ENCODE measurements around the gene ITGB2.
"Not testable (repeated sequence)": the region's sequence is repeated elsewhere in the genome, so short reads cannot be mapped to it uniquely, and the experiment has no call there.

The ITGB2 gene

DNA sequence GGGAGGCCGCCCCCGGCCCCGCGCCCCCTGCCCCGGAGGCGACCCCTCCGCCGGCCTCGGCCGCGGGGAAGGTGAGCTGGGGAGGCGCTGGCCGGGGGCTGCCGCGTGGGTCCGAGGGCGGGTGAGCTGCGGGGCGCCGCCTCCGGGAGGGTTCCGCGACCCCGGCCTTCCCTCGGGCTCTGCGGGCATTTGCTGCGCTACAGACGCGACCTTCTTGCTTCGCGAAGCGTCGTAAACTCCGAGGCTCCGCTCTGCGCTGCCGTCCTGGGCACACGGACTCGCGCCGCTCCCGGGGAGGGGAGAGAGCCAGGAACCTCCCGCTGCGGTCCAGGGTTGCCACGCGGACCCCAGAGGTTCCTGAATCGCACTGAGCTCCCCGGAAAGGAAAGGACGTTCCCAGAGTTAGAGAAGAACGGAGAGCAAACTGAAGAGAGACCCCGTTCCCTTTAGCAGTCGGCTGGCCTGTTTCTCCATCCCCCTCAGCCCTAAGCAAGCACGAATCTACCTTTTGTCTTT lies 19.5 kb upstream of the ITGB2 start:
- DNase-seq, result no peak

DNA sequence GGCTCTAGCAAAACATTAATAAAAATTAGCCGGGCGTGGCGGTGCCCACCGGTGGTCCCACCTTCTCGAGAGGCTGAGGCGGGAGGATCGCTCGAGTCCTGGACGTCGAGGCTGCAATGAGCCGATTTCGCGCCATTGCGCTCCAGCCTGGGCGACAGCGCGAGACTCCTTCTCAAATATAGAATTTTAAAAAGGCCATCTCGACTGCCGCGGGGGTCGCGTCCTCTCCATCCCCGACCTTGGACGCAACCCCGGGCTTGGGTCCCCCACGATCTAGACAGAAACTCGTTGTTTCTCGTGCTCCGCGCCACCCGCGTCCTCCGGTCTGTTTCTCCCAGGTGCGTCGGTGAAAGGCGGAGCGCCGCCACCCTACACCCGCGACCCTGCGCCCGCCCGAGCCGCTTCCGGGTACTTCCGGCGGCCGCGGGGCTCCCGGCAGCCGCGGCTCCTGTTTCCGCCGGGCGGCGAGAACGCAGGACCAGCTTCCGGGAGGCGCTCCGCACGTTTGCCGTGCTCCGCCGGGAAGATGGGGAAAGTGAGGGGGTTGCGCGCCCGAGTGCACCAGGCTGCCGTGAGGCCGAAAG lies 18.9 kb upstream of the ITGB2 start, which contains the start of gene SLX9:
TSS of gene SLX9 (plus strand) at position 498 of the 584 bp plus-strand sequence. CDS start at position 527, 29 bp downstream.
- peak; percentile 34 for DNase-seq

DNA sequence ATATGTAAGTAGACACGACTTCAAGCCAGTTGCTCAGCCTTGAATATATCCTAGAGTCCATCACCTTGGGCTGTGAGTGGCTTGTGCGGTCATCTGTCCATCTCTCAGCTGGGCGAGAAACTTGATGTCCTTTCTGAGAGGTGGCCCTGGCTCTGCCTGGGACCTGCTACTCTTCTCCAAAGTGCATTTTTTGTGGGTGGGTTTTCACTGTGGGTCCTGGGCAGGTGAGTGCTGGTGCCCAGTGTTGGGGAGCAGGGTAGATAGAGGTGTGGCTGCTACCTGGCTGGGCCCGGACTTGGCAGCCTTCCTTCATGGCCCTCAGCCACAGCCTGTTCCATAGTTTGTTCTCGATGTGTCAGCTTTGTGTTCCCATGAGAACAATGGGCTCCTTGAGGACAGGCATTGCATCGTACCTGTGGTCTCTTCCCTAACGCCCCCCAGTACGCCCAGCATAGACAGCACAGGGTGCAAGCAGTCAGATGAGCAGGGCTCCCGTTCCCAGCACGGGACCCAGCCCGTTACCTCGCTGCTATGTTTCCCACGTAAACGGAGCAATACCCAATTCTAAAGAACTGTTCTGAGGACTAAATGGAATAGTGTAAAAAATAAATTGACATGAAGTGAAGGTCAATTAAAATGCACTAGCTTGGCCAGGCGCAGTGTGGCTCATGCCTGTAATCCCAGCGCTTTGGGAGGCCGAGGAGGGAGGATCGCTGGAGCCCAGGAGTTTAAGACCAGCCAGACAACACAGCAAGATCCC lies 18.3 kb upstream of the ITGB2 start:
- DNase-seq, result no peak

DNA sequence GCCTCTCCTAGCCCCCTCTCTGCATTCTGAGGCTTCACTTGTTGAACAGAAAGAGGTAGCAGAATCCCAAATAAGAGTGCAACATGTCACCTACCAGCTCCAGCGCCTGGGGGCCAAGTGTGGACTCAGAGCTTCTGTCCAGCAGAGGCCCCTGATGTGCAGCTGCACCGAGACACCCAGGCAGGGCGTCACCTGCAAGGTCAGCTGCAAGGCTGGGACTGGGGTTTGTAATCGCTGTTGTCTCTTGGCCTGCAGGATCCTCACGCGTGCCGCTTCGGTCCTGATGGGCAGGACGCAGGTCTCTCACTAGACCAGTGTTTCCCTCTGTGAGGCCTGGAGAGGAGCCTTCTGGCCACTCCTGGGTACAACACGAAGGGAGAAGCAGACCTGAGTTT lies 14.8 kb upstream of the ITGB2 start:
- no peak for DNase-seq

DNA sequence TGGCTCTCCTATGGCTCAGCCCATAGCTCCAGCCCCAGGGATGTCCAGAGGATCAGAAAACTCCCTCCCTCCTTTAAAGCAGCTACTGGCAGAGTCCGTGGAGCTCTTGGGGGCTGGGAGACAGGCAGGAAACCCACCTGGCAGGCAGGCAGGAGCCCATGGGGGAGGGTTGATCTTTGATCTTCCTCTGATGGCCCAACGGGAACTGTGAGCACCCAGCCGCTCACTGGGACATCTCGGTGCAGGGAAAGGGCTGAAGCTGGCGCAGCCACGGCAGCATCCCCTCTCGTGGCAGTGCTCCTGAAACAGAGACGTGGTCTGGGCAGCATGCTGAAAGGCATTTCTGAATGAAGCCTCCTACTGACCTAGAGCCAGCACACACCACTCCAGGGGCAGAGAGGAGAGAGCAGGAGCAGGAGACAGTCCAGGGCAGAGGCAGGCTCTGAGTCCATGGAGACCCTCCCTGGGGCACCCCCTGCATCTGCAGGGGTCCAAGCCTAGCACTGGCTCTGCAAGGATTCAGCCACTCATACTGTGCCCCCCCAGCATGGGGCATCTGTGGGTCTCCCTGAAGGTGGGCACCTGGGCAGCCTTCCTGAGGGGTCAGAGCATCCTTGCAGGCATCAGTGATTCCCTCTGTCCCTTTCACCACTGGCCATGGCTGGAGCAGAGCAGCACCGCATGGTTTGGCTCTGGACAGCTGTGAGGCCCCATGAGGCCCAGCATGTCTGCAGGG lies 14.3 kb upstream of the ITGB2 start:
- DNase-seq, result no peak

DNA sequence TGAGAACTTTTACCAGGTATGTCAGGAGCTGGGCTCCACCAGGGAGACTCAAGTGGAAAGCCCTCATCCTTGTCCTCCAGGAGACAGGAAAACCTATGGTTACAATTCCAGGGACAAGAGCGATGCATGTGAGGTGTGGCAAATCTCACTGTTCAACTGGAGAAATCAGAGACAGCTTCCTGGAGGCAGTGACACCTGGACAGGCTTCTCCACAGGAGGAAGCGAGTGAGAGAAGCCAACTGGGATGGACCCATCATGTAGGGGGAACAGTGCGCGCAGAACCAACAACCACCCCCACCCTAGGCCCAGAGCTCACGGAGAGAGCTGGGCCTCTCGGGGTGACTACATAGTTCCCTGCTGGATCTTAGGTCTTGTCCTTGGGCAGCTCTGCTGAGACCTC lies 13.6 kb upstream of the ITGB2 start:
- no peak for DNase-seq

DNA sequence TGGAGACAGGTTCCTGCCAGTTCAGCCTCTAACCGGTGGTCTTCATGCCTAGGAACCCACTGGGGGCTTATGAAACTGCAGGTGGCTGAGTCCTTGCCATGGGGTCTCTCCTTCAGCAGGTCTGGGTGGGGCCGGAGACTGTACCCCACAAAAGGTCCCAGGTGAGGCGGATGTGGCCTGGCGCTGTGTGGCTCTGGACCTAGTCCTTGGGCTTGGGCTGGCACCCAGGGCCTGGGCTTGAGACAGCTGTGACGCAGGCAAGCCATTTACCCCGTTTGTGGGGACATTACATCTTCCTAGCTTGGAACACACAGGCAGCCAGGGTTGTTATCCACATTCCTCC lies 13.2 kb upstream of the ITGB2 start:
- DNase-seq, result no peak

DNA sequence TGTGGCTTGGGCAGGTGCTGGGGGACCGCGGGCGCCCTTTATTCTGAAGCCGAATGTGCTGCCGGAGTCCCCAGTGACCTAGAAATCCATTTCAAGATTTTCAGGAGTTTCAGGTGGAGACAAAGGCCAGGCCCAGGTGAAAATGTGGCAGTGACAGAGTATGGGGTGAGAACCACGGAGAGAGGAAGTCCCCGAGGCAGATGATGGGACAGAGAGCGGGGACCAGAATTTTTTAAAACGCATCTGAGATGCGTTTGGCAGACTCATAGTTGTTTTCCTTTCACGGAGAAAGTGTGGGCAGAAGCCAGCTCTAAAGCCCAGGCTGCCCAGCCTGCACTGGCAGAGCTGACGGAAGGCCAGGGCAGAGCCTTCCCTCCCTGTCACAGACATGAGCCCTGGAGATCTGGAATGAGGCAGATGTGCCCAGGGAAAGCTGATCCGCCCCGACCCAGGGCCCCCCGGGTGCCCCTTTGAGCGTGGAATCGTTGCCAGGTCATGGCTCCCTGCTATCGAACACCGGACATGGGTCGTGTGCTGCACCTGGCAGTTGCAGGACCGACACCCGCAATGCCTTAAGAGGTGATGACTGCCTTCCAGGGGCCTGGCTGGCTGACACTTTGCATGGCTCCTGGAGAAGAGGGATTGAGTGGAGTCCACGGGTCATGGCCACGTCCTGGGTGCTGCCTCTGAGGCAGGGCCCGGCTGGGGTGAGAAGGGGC lies 12.7 kb upstream of the ITGB2 start:
- DNase-seq, result no peak

DNA sequence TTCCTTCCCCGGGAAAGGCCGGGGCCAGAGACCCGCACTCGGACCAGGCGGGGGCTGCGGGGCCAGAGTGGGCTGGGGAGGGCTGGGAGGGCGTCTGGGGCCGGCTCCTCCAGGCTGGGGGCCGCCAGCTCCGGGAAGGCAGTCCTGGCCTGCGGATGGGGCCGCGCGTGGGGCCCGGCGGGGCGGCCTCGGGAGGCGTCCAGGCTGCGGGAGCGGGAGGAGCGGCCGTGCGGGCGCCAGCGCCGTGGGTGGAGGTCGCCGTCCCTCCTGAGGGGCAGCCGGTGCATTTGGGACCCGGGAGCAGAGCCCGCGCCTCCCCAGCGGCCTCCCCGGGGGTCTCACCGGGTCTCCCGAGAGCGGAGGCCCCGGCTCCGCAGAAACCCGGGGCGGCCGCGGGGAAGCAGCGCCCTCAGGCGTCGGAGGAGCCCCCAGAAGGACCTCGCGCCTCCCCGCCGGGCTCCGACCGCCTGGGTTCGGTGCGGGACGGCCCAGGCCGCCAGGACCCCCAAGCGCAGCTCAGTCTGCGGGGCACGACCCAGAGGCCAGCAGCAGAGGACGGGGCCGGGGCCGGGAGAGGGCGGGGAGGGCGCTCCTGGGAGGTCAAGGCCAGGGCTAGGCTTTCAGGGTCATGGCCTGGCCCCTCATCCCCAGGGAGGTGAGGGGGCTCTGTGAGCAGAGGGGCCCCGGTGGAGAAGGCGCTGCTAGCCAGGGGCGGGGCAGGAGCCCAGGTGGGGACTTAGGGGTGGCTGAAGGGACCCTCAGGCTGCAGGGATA lies 11.9 kb upstream of the ITGB2 start:
- no peak for DNase-seq

DNA sequence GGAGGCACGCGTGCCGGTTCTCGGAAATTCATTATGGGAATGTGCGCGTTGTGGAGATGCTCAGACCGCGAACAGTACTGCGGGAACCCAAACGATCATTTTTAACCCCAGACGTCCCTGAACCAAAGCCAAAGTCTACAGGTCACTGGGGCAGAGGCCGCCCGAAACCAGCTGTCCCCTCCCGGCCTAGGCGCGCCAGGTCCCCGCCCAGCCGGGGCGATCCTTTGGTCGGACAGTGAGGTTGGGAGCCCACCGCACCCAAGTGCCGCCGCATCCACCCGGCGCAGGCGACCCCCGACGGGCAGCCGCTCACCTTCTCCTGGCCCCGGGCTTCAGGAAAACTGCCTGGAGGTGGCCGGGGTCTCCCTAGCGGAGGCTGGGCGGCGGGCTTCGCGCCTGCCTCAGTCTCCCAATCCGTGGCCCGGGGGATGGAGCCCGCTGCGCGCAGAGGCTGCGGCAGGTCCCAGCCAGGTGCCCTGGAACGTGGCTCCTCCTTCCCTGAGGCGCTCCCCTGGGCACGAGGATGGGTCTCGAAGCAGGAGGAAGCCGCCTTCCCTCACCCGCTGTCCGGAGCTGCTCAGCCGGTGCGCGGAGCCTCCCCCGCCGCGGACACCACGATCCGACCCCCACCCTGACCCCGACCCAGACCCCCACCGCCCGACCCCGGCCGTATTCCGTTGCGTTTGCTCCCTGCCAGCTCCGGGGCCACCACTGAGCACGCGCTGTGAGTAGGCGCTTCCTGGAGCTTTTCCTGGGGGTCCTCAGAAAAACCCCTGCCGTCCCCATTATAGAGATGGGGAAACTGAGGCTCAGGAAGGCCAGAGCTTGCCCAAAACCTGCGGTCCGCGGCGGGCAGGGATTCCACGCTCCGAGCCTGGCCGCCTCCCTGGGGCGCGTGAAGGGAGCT lies 11.1 kb upstream of the ITGB2 start:
- DNase-seq, result no peak

DNA sequence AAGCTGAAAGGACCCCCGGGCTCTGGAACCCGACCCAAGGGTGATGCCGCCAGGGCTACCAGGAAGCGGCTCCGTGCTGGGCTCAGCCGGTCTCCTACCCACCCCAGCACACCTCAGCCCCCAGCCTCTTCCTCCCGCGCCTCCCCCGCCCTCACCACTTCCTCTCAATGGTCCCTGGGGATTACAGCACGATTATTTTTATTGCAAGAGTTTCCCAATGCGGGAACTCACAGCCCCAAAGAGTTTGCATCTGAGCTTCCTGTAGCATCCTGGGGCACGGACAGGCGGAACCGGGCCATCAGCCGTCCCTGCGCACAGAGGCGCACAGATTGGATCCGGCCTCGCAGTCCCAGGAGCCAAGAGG lies 10.4 kb upstream of the ITGB2 start:
- no peak for DNase-seq

DNA sequence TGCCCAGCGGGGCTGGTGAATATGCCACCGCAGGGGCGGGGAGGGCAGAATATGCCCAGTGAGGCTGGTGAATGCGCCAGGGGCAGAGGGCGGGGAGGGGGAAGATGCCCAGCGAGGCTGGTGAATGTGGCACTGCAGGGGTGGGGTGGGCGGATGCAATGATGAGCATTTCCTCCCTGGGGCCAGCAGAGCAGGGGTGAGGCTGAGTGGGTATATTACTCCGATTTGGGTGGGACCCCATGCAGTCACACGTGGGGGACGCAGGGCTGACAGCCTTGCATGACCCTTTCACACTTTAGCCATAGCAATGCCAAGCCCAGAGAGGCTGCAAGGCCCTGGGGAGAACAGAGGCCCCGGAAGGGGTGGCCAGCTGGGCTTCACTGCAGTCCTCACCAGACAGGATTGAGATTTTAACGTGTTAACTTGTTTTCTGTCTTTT lies 9.9 kb upstream of the ITGB2 start:
- no peak for DNase-seq

DNA sequence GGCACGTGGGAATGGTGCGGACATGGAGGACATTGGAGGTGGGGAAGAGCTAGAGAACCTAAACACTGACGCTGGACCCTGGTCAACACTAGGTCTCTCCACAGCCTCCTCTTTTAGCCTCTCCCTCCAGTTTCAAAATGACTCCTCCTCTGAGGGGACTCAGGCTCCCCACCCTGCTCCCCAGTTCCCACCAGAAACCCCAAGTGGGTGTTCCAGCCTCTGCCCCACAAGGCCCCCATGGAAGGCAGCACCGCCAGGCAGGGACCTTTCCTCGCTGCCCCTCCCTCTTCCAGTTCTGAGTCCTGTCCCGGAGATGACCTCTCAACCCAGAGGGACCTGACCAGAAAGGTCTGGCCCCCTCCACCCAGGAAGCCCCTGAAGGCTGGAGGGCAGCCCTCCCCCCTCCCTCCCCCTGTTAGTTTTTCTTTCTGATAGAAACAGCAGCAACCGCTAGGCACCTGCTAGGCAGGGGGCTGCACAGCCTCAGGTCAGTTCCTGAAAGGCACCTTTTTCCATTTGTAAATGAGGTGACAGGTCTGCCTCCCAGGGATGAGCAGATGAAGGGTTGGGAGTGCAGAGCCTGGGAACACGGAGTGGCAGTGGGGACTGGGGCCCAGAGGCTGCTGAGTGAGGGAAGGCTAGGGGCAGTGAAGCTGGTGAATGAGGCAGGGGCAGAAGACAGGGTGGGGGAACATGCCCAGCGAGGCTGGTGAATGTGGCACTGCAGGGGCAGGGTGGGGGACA lies 9.3 kb upstream of the ITGB2 start:
- no peak for DNase-seq

DNA sequence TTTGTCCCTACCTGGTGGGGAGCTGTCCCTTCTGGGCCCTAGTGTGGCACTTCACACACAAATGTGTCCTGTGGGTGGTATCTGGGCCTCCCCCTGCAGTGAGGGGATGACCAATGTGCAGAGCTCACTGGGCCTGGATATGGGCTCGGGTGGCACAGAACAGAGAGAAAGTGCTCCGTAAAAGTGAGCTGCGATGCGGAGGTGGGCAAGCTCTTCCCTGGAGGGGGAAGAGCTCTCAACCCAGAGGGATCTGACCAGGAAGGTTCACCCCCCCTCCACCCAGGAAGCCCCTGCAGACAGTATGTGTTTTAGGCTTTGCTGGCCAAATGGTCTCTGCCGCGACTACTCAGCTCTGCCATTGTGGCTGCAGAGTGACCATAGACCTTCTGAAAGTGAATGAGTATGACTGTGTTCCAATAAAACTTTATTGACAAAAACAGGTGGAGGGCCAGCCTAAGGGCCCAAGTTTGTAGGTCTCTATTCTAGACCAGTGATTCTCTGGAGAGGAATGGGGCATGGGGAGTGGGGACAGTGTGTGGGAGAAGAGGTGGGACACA lies 8.6 kb upstream of the ITGB2 start:
- DNase-seq, result no peak

DNA sequence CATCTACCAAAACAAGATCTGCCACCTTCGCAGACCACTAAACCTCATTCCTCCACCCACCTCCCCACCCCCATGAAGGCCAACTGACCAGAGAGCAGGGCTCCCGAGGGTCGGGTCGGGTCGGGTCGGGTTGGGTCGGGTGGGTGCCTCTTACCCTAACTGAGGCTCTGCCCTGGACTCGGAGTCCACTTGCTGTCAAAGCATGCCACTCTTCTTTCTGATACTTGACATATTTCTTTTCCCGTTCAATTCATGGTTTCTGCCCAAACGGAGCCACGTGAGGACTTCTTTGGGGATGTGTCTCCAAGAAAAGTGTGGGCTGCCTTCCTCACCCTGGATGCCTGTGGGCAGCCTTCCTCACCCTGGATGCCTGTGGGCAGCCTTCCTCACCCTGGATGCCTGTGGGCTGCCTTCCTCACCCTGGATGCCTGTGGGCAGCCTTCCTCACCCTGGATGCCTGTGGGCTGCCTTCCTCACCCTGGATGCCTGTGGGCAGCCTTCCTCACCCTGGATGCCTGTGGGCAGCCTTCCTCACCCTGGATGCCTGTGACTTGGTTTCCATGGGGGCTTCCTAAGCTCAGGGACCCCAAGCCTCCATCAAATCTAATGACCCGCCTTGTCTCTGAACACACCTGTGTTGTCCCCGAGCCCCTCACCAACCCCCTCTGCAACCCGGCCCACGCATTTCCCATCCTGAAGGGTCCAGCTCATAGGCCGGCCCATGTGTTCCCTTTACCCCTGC lies 8.0 kb upstream of the ITGB2 start:
- not testable (repeated sequence) for DNase-seq

DNA sequence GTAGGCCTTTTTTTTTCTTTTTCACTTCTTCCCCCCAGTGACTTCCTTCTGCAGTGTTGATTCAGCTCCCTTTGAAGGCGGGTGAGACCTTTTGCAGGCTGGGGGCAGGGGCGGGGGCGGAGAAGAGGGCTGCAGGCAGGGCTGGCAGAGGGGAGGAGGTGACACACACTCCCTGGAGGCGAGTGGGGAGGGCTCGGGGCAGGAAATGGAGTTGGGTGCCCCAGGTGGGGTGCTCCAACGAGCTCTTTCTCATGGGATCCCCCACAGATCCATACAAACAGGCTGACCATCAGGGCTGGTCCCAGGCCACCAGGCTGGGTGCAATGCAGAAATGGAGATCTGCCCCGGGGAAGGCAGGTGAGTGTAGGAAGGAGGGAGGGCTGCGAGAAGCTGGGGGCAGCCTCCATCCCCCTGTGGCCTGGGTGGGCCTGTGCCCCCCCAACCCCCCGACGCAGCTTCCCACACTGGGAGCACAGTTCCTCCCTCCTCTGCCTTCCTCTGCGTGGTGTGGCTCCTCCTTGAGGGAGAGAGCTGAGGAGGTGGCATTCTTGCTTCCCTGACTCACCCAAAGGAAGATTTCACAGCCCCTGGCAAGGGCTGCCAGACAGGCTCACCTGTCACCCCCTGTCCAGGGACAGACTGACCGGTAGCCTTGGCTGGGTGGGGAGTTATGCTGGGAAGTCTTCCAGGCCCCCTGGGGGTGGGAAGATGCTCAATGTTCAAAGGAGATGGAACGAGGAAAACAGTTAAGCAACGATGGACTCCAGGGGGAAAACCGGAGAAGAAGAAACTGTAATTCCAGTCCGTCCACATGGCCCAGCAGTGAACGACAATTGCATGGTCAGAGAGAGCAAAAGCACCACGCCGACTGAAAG lies 7.1 kb upstream of the ITGB2 start:
- DNase-seq, result no peak

DNA sequence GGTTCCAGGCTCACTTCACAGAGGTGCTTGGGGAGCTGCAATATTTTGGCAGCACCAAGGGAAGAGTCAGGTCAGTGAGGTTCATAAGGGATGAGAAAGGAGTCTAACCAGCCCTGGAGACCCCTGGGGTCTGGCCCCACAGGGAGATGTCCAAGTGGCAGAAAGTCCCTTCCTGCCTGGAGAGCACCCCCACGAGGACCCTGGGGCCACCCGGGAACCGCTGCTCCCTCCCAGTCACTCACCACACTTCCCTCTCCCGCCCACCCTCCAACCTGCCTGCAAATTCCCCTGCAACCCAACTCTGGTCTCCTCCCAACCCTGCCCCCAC lies 6.5 kb upstream of the ITGB2 start:
- no peak for DNase-seq

DNA sequence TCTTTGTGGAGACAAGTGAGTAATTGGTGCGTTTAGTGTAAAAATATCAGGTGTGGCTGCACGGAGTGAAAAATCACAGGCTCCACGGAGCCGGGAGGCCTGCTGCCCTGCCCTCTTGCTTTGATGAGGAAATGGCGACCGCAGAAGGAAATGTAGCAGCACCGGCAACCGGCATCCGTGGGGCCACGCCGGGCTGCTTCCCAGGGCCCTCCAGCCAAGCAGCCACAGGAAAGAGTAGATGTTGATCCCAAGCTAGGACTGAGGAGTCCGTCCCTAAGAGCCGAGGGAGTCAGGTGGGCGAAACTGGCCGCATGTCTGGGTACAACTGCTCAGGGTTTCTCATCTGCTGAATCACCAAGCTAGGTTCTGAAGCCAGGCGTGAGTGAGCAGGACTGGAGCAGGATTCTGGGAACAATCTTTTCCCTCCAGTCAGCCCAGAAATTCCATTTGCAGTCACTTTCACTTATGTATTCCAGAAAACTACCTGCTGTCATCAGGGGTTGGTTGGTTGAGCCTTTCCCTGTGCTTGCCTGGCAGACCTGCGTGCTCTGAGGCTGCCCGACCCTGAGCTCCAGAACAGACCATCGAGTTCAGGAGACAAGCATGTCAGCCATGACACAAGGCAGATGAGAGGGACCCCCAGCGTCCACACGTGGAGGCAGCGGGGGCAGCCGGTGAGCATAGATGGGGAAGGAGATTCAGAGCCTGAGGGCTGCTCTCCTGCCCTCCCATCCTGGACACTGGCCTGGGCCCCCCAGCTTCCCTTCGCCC lies 5.8 kb upstream of the ITGB2 start:
- DNase-seq, result no peak

Data from NCI-H1694 (cell line).